ENCODE measurements around the gene GABRB2.
"Not testable (repeated sequence)": the region's sequence is repeated elsewhere in the genome, so short reads cannot be mapped to it uniquely, and the experiment has no call there.

The GABRB2 gene

DNA sequence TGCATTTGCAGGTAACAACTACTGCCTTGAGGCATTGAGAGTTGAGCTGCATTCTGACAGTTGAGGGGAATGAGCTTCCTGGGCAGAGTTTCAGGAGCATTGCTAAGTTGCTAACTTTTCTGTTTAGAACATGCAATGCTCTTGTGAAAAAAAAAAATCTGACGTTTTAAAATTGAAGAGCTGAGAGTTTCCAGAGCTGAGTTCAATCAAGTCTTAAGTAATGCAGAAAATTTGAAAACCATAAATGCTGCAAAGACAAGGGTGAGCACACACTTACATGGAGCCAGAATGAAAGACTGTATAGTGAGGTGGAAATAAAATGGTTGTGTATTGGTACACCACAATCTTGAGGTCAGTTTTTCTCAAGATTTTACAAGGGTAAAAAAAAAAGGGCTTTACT, 166.0 kb downstream of the GABRB2 start:
- no peak for DNase-seq

DNA sequence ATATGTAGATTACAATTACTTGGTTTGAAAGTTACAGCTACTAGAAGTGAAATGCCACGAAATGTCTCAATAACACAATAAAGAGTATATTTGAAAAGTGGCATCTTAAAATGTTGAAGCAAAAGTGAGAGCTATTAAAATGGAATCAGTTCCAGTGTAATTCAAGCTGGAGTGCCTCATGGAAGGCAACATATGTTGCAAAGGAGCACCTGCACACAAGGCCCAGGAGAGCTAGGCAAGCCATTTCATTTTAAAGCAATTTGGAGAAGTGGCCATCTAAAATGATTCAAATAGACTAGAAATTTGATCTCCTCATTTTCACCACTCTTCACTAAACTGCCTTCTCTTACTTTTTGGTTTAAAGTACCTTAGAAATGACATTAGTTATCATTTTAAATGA, 167.8 kb downstream of the GABRB2 start:
- DNase-seq = peak; percentile 62

DNA sequence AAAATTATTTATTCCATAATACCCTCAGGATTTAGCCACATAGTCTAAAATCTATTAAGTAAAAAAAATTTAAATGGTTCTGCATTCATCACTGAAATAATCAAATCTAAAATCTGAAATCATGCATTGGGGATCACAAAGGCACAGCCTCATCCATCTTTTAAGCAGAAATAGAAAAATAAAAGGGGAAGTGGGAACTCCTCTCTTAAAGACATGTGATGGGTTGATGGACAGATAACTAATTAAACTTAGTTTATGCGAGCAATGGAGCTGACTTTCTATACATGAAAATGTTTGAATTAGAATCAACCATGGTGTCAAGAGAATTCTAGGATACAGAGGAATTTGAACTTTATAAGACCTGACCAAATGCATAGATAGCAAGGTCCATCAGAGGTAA, 170.5 kb downstream of the GABRB2 start:
- no peak for DNase-seq

DNA sequence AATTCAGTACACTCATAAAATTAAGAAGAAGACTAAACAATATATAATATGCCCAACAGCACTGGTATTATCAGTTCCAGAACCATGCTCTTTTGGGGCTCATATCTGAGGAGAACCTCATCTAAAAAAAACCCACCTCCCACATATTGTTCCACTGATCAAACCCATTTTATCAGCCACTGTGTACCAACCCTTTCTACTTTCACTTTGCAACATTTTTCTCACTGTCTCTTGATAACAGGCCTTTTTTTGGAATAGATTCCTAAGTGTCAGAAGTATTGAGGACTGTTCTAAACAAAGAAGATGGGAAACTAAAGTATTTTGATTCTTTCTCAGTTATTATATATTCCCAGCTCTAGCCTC, 173.2 kb downstream of the GABRB2 start:
- no peak for DNase-seq

DNA sequence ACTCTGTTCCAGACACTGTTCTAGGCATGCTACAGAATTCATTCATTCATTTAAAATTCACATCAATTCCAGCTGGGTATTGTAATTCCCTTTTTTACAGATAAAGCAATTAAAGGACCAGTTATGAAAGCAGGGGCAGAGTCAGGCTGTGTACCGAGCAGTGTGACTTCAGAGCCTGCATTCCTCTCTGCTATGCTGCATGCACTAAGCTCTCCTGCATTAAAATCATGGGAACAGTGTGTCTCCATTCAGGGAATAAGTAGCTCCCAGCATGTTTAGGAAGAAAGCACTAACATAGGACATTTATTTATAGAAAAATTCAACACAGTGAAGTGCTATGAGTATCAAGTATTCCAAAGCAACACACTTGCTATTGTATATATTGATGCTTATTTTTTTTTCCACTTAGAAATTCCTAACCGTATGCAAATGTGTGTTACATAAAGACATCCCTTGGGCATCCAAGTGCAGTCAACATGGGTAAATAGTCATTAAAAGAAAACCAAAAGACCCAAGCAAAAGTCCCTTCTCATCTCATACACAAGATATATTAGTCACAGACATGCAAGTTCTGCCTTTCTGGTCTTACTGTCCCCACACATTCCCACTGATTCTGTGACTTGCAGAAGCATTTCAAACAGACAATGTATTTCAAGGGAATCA, 173.7 kb downstream of the GABRB2 start:
- DNase-seq = no peak

DNA sequence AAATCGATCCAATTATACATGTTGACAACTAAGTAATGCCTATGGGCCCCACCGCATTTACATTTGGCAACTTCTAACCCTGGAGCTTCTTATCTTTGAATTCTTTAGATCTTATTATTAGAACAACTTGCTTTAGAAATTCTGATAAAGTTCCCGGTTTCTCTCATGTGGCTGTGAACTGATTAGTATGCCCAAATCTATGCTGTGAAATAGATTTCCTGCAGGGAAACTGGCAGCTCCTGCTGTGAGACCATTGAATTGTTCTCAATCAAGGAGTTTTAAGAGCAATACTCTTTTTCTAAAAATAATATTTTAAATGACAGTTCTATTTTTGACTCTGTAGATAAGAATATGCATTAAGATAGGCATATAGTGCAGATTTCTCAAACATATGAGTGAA, 177.5 kb downstream of the GABRB2 start:
- no peak for DNase-seq

DNA sequence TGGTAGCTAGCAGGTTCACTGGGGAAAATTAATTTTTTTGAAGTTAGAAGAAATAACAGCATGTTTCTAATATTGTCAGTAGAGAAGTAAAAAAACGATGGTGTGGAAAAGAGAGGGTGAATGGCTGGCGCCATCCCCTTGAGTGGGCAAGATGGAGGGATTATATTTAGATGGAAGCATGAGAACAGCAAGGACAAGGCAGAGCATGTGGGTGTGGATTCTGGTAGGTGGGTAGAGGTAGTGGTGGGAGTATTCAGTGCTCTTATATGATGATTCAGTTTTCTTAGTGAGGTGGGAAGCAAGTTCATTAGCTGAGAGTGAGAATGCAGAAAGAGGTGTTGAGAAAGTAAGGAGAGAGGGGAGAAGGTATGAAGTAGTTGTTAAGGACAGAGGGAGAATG, 188.1 kb downstream of the GABRB2 start:
- no peak for DNase-seq

DNA sequence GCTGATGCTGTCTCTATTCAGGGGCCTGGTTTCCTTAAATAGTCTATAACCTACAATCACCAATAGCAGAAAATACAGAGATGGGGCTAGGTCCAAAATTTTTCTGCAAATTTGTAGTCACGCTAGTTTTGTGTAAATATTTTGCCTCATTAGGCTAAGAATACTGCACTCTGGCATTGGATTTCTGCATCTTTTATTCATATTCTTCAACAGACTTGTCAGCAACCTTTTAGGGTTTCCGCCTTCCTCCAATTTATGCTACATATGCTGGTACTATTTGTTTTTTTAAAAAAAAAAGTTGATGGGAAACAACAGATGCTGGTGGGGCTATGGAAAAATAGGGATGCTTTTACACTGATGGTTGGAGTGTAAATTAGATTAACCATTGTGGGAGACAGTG, 202.3 kb downstream of the GABRB2 start:
- DNase-seq = no peak

DNA sequence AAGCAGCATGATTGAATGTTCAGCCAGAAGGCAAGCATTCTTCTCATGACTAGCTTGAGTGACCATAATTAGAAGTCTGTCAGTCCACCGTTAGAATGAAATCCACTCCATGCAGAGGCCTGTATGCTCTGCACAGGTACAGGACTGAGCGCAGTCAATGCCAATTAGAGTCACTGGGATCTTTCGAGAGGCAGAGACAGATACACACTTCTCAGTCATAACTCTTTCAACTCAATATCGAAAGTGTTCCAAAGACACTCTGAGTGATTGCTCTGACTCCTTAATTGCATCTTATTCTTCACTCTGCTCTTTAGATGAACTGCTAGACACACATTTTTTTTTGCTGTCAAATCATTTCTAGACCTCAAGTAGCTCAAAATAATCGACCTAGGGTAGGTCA, 203.6 kb downstream of the GABRB2 start:
- DNase-seq = no peak

DNA sequence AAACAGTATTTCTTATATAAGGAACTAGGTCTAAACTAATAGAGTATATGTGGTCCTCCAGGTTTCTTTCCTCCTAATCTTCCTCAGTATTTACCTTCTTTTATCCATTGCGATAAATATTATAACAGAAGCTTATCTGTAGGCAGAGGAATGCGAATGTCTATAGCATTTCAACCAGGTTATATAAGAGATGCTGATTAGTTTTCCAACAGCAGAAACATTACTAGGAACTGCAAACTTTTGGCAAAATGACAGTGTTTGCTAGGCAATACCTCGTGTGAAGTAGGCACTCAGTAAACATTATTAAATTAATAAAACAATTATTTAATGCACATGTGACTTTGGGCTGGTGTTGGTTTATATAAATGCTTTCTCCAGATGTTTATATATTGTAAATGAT, 206.5 kb downstream of the GABRB2 start:
- DNase-seq = no peak

DNA sequence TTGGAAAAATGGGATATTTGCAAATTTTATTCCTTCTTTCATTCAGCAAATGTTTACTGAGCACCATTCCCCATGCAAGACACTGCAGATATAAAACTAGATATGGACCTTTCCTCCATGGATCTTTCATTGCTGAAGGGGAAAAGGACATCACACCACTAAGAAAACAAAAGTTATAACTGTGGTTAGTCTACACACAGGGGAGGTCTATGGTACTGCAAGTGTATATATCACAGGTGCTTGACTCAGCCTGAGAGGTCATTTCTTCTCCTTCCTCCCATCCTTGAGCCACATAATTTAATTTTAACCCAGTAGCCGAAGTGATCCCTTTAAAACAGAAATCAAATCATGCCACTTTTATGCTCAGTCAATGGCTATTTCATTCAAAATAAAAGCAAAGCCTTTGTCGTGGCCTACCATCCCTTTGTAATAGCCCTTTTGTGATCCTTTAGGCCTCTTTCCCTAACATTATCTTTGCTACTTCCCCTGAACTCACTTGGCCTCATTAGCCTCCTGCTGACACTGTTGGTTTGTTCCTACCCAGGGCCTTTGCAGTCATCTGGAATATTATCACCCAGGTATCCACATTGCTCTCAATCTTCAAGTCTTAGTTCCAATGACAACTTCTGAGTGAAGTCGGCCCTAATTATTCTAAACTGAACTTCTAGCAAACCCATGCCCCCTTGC, 213.2 kb downstream of the GABRB2 start:
- DNase-seq = no peak

DNA sequence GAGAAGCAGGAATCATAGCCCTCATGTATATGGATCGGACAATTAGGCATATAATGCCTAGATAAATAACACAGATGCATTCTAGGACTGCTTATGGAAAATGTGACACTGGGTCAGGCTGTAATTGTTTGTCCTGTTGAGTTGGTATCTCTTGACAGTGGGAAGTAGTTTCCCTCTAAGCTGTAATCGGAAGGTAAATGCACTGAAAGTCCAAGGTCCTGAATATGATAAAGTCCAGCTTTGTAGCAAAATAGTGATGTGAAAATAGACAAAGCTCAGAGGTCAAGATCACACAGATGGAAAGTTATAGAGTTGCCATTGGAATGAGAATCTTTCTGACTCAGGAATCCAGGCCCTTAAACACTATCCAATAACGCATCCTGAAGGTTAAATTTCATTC, 214.2 kb downstream of the GABRB2 start:
- DNase-seq = no peak

DNA sequence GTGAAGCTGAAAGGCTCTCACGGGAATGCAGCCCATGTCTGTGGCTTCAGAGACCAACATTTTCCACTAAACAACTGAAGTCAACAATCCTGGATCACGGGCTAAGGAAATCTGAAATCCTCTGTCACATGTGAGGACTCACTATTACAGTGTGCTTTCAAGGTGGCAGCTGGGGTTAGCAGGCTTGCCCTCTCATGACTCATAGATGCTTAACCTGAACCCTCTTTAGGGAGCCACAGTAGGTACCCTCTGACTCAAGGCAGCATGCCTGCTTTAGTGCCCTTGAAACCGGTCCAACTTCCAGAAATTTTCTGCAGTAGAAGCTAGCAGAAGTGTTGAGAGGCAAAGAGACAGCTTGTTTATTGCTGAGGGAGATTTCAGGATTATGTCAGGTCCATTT, 232.5 kb downstream of the GABRB2 start:
- no peak for DNase-seq

DNA sequence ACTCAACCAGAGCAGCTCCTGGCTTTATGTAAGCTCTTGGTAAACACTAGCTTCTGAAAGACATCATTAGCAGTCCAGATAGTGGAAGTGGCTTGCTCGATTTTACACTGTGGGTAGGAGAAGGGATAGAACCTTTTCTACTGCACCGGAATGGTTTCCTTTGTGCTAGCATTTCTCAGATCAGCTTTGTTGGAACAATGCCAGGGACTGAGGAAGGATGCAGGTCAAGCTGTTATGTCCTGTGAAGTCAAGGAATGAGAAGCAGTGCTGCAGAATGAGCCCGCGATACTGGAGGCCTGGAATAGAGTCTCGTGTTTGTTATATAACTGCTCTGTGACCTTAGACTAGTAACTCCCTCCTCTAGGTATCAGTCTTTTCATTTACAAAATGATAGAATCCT, 233.6 kb downstream of the GABRB2 start:
- DNase-seq = no peak

DNA sequence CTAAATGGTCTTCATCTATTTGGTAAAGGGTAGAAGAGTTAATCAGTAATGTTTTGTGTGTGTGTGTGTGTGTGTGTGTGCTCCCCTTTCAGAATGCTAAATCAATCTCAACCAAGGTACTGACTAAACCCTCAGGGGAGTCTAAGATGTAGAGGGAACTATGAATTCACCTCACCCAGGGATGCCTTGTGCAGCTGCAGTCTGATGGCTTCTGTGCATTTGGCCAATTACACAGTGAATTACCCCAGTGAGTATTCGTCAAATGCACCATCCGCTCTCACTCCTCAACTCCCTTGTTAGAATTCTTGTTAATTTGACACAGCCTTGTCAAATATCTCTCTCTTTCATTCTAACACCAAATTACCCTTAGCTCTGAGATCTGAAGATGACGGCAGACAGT, 234.6 kb downstream of the GABRB2 start:
- DNase-seq = no peak

DNA sequence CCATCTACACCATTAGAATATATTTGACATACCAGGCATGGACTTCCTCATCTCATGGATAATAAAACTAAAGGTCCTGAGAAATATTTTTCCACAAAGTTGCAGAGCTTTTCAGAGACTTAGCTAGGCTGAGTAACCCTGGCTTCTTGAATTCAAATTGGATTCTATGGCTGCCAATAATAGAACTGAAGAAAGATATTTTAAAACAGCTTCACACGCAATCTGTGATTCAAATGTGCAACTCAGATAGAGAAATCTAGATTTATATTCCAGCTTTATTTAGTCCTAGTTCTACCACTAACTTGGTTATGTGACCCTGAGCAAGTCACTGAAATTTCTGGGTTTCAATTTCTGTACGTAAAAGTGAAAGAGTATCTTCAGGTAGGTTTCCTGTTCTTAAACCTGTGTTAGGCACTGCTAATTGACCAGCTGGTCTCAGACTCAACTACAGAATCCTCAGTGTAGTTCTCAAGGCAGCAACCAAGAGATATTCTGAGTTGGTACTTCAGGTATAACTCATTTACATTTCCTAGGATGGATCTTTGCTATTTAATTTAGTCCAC, 235.3 kb downstream of the GABRB2 start:
- no peak for DNase-seq

DNA sequence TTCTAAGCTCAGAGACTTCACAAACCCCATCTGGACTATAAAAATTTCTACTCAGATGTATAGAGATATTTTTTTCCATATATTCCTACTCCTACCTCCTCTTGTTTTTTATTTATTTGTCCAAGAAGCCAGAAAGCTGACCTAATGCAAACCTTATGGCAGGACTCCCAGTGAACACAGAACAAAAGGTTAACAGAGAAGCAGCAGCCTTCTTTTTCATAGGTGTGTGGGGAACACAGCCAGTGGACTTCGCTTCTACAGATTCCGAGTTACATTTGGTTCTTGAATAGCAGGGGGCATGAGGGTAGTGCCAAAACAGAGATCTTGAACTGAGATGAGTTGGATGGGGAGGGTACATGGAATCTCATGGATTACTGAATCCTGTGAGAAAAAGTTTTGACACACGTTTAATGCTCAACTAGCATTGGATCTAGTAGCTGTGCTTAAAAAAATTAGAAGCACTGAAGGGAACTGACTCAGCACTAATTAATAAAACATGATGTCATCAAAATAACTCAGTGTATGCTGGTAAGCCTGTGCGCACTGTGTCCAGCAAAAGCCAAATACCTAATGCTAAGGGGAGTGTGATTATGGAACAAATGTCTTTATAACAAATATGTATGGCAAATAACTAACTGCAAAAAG, 240.1 kb downstream of the GABRB2 start:
- no peak for DNase-seq

DNA sequence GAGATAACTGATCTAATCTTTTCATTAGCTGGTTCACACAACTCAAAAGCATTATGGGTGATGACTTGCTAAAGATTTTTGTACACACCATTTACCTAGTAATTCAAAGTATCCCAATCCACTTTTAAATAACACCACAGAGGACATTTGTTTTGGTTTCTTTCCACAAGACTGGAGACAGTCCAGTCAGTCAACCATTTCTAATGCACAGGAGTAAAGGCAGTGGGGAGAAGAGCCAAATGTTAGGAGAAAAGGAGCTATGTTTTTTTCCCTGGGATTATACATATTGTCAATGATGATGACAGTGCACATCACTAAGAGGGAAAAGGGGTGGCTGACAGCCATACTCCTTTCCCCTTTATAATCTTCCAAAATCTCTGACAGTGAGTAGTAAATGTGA, 240.9 kb downstream of the GABRB2 start:
- no peak for DNase-seq

DNA sequence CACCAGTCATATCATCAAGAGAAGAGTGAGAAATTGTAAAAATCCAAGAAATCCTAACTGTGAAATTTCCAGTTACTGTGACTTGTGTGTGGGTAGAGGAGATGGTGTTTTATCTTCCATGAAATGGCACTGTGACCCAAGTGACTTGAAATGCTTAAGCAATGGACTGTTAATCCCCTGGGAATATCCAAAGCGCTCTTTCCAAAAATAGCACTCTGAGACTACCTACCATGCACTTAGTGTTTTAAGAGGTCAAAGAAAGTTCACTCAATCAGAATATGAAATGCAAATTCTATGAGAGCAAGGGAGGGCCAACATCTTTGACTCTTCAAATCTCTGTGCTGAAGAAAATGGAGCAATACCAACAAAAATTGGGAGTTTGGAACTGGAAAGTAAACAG, 244.0 kb downstream of the GABRB2 start:
- no peak for DNase-seq

DNA sequence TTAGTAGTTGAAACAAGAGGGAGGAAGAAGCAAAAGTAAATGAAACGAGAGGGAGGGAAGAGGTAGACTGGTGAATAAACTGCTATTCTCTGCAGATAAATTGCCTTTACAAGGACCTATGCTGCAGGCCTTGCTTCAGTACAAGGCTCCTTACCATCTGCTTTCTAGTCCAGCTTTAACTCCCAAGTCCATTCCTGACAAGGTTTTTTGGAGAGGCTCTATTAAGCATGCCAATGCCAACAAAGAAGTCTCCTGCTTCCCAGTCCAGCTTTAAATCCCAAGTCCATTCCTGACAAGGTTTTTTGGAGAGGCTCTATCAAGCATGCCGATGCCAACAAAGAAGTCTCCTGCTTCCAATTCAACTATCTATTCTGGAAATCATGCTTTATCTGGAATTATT, 244.9 kb downstream of the GABRB2 start:
- DNase-seq = no peak

DNA sequence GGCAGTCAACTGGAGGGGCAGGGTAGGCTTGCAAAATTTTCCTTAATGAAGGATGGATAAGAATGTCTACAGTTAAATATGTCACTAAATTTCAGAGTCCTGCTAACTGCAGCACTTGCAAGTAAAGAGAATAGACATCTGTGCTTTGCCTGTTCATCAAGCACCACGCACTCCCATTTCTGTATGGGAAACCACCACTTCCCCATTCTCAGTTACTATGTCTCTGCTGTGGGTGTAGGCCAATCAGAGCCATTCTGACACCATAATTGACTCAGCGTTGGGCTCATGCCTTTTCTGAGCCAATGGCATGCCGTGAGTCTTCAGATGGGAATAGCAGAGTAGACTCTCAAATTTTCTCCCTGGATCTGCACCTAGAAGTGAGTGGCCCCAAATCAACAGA, 247.5 kb downstream of the GABRB2 start:
- DNase-seq = no peak

DNA sequence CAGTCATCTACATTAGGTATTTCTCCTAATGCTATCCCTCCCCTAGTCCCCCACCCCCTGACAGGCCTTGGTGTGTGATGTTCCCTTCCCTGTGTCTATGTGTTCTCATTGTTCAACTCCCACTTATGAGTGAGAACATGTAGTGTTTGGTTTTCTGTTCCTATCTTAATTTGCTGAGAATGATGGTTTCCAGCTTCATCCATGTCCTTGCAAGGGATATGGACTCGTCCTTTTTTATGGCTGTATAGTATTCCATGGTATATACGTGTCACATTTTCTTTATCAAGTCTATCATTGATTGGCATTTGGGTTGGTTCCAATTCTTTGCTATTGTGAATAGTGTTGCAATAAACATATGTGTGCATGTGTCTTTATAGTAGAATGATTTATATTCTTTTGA, 249.1 kb downstream of the GABRB2 start:
- DNase-seq = not testable (repeated sequence)

DNA sequence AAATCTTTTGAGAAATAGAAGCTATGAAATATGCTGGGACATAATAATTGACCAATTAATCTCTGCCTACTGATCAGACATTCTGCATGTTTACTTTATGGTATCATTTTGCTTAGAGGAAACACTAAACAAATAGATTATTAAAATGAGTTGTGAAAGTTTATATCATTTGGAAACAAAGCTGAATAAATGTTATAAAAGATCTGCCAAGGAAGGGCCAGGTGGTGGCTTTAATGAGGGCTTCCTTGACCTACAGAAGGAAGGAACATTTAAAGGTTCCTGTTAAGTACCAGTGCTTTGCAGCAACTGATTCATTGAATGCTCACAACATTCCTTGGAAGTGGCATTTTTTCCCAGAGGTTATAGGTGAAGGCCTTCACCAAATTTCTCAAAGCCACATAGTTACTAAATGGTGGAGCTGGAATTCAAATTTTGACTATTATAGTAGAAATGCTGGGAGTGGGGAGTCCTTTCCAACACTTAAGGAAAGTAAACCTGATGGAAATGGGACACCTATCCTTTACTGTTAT, 250.7 kb downstream of the GABRB2 start:
- DNase-seq = no peak

DNA sequence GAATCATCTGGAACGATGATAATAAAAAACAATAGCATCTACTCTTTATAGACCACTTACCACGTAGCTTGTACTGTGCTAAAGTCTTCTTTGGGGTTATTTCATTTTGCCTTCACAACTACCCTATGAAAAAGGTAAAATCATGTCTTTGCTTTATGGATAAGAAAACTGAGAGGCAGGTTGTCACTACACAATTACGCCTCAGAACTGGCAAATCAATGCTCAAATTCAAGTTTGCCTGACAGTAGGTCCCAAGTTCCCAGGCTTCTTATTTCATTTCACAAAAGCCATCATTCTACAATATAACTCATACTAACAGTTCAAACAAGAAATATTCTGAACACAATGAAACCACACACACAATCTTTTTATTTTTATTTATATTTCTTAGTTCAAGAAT, 258.5 kb downstream of the GABRB2 start:
- no peak for DNase-seq

Measured in NCI-H1092 treated with DMSO at 0.1 percent for 48 hours (cell line).